GM19468 (cell line): ENCODE measurements around the gene NUP62.
"Not testable (repeated sequence)": the region's sequence is repeated elsewhere in the genome, so short reads cannot be mapped to it uniquely, and the experiment has no call there.

Experiments
- ATAC-seq: cut with Tn5 transposase; IDR thresholded peaks from one replicate; pipeline ENCODE4 v1.9.1; 2021; ENCODE audit warnings: mild to moderate bottlenecking, moderate library complexity, moderate number of reproducible peaks; ENCODE audit not compliant: unreplicated experiment; ENCODE audit errors: extremely low read depth

NUP62 gene

GRCh38 chr19:49927526-49928264, 1.6 kb downstream of the NUP62 start:
- ATAC-seq = no peak

DNA sequence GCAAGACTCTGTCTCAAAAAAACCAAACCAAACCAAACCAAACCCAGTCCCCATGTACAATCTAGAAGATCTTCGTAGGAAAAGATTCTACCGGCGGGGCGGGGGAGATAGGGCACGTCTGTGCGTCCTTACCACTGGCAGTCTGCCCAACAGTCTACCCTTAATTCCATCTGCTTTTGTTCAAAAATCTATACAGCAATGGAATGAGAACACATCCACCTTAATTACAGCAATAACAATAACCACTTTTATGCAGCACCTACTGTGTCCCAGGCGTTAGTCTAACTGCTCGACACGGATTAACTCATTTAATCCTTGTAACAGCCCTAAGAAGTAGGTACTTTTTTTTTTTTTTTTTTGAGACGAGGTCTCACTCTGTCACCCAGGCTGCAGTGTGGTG, 2.8 kb downstream of the NUP62 start:
- ATAC-seq = no peak

DNA sequence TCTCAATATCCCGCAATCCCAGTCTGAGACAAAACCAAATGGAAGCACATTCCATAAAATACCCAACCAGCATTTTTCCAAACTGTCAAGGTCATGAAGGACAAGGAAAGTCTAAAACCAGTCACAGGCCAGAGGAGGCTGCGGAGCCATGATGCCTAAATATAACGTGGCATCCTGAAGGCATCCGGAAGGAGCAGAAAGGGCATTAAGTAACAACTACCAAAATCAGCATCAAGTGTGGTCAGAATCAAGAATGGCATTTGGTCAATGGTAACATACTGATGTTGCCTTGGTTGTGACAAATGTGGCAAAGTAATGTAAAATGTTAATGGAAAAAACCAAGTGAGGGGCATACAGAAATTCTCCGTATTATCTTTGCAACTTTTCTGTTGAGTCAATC, 3.8 kb downstream of the NUP62 start:
- ATAC-seq = no peak

DNA sequence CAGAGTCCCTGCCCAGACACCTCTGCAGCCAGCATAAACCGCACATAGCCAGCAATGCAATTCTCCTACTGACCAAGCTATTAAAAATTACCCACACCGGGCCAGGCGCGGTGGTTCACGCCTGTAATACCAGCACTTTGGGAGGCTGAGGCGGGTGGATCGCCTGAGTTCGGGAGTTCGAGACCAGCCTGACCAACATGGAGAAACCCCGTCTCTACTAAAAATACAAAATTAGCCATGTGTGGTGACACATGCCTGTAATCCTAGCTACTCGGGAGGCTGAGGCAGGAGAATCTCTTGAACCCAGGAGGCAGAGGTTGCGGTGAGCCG, 4.5 kb downstream of the NUP62 start:
- not testable (repeated sequence) for ATAC-seq

- ATAC-seq = no peak
These were observed 5.1 kb downstream of the NUP62 start for GRCh38 chr19:49924004-49924880.

- no peak for ATAC-seq
These were observed 6.0 kb downstream of the NUP62 start for GRCh38 chr19:49923055-49924003.

DNA sequence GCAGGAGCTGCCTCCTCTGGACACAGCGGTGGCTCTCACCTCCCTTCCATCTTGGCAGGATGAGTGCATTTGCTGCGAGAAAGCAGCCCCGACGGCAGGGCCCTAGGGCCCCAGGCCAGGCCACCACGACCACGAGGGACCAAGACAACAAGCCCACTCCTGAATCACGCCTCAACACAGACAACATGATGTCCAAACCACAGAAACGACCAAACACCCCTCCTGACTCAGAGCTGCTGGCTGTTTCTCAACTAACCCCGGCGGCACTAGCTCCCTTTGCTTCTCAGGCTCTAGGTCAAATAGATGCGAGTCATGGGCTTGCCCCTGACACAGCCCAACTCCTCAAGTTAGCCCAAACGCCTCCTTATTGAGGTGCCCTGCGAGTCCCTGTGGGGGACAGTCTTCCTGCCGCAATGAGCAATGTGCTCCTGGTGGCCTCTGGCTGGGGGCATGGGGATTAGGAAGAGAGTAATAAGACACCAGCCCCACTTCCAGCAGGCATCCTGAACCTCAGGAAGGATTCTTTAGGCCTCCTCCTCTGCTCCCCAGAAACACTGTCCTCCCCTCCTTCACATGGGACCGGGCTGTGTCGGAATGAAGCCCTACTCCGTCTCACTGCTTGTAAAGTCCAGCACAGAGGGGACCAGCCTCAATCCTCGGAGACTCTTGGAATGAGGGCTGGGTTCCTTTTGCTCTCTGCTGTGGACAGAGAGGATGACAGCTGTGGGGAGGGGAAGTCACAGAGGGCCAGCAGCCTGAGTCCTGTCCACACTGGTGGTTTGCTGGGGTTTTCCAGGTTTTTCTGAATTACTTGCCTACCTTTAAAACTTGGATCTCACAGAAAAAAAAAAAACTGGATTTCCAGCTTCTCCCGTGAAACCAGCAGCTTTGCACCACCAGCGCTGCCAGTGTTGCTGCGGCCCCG, 7.2 kb downstream of the NUP62 start:
- ATAC-seq = no peak

DNA sequence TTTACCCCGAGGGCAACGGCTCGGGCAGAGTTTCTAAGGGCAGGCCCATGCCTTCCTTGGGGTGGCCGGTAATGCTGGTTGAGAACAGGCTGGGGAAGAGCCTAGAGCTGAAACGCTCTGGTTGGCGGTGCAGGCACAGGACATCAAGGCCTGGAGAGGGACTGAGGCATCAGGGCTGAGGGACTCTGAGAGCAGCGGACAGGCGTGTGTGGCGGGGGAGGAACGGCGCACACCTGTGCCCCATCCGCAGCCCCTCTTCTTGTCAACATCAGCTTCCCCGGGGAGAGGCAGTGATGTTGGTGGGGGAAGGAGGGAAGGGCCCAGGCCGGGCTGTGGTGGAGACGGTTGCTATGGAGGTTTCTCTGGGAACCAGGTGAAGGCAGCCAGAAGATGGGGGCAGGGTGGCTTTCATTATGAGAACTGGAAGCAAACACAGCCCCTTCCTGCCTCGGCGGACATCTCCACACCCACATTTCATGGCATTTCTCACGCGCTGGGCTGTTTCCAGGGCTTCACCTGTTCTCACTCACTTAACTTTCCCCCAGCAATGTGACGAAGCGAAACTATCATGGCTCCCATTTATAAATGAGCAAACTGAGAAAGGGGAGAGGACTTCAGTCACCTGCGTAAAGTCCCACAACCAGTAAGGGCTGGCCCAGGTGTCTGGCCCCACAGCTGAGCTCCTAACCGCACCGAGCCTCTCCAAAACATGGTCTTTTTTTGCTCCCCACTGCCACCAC, 8.5 kb downstream of the NUP62 start:
- ATAC-seq = no peak

GRCh38 chr19:49918089-49918488, 11.2 kb downstream of the NUP62 start:
- no peak for ATAC-seq

DNA sequence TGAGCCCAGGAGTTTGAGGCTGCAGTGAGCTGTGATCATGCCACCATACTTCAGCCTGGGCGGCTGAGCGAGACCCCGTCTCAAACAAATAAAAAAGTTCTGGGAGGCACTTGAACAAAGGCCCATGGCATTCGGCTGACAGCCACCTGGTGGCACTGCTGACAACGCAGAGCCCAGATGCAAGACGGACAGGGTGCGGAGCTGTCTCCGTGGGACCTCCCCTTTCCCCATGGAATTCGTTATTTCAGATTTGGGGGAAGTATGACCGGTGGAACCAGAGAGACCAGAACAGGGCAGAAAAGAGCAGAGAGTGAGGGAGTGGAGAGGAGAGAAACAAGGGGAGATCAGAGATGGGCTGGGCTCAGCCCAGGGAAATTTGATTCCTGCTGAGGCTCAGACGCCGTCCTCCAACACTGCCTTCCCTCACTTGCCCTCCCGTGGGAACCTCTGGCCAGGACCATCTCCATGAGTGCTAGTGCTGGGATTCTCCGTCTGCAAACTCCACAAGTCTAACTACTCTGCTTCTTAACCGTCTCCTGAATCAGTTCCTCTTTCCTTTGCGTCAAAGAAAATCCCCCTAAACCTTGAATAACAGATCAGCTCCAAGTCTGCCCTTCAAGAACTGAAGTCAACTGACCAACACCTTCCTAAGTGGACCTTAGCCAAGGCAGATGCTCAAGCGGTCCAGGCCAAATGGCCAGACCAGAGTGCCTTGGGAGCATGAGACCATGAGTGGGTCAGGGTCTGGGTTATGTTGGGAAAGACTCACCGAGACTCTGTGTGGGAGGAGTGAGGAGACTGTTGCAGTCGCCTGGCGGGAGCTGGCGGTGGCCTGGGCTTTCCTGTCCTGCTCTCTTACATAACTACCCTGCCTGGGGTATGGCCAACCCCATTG, 12.2 kb downstream of the NUP62 start:
- no peak for ATAC-seq

- no peak for ATAC-seq
These were observed 14.0 kb downstream of the NUP62 start for GRCh38 chr19:49915271-49915670.

DNA sequence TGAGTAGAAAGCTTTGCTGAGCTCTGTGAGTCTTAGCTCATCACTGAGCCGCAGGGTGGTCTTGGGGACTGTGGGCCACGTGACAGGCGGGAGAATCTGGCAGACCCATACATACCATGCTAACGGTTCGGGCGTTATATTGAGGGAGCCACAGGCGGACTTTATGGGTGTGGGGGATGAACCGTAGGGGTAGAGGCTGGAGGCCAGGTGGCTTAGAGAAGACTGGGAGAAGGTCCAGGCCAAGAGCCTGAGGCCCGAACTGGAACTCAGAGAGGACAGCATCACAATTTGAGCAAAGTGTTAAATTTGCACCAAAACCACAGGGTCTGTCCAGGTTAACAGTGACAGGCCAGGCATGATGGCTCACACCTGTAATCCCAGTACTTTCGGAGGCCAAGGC, 15.6 kb downstream of the NUP62 start:
- no peak for ATAC-seq

GRCh38 chr19:49912965-49913685, 16.2 kb downstream of the NUP62 start:
- no peak for ATAC-seq

DNA sequence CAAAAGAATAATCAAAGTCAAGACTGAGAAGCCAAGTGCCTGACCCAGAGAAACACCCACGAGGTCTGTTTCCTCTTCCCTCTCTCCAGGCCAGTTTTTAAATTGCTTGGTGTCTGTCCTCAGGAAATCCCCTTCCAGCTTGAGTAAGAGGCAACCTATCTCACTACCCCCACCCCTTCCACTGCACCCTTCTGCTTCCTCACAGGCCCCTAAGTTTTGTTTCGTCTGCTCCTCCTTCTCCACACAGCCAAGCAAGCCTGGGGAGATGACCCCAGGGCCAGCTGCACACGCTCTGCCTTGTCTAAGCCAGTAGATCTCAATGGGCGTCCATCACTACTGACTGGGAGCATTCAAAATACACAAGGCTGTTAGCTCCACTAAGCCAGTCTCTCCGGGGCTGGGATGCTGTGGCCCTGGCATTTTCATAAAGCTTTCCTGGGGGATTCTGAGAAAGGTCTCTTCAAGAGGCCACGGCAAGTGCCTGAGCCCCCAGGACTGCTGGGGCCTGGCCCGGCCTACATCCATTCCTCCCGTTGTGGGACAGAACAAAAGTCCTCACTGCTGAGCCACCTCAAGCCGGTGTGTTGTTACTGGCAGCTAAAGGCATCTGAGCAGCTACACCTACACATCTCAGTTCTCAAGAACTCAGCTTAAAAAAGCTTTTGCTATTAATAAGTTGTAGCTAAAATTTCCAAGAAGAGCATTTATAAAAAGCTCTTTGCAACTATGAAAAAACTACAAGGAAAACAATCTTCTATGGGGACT, 17.7 kb downstream of the NUP62 start:
- ATAC-seq = no peak

- no peak for ATAC-seq
These were observed 19.1 kb downstream of the NUP62 start for GRCh38 chr19:49910179-49910578.
